ENCODE measurements around the gene MYL12B.

DNA sequence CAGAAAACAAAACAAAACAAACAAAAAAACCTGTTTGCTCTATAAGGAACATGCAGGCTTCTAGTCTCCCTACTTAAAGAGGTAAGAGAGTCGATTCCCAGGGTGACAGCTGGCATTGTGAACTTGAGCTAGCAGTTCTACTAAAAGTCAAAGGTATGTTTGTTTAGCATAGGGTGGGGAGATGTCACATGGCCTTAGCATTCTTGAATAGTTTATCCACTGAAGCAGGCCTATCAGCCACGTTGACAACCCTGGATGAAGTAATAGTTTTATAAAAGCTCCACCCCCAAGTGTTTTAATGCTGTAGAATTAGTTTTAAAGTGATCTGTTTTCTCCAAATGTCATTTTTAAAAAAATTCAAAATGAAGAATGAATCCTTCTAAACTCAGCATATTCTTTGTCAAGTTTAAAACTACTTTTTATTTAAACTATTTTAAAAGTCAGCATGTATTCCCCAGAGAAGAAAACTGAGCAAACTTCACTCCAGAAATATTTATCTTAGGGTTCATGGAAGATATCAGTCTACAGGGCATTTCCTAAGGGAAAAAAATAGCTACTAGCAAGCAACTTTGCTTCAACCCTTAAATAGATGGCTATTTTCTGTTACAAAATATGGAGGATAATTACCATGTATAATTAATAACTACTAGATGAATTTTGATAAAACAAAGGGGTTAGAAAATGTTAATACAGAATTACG is 43.8 kb upstream of the MYL12B start:
- TF ChIP-seq POLR2A (IDR thresholded peaks at IDR 0.05; ENCODE audit: low read depth, low read length), result no peak
- TF ChIP-seq TAF1 (IDR thresholded peaks at IDR 0.05; ENCODE audit: borderline replicate concordance, low read depth, low read length), result no peak
- no peak for TF ChIP-seq POLR2AphosphoS5 (IDR thresholded peaks at IDR 0.05; ENCODE audit: low read depth, low read length)

All from GM12892 (cell line).